Measurements from ENCODE around the gene TRIM17. TPM values are rescaled to one million over a fixed set of nuclear protein-coding genes. Genes with fewer than 3 reads are reported as not detected.

The TRIM17 gene
- total and polyA plus RNA-seq, 3 donors from 2014 or later = 21.4 to 37.4 (median 33.6) TPM

DNA sequence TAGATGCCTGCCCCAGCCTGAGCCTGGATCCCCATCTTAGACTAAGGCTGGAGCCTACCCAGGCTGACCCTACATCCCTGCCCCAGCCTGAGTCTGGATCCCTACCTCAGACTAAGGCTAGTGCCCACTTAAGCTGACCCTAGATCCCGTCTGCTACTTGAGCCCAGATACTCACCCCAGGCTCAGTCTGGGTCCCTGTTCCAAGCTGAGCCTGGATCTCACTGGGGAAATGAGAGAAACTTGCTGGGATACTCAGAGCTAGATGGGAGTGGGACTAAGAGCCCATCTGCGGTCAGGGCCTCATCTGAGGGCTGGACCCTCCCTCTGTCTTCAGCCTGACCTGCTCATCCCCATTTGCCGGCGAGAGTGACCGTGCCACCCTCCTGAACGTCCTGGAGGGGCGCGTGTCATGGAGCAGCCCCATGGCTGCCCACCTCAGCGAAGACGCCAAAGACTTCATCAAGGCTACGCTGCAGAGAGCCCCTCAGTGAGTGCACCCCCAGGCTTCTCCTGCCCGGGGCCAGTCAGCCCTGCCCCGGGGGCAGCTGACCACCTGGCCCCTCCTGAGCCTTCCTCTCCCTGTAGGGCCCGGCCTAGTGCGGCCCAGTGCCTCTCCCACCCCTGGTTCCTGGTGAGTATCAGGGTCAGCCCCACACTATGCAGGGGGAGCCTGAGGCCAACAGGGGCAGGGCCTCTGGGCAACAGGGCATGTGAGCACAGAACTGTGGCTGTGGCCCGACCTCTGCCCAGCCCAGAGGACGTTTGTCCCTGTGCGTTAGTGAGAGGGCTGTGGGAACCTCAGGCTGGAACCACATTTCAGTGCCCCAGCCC lies 46.8 kb downstream of the TRIM17 start:
- no peaks in the 10 kb centered on the region for H3K27me3 ChIP-seq
- no peaks in the 10 kb centered on the region for H3K36me3 ChIP-seq (ENCODE audit: low read depth, missing control alignments)
- TF ChIP-seq, protein P1, sequence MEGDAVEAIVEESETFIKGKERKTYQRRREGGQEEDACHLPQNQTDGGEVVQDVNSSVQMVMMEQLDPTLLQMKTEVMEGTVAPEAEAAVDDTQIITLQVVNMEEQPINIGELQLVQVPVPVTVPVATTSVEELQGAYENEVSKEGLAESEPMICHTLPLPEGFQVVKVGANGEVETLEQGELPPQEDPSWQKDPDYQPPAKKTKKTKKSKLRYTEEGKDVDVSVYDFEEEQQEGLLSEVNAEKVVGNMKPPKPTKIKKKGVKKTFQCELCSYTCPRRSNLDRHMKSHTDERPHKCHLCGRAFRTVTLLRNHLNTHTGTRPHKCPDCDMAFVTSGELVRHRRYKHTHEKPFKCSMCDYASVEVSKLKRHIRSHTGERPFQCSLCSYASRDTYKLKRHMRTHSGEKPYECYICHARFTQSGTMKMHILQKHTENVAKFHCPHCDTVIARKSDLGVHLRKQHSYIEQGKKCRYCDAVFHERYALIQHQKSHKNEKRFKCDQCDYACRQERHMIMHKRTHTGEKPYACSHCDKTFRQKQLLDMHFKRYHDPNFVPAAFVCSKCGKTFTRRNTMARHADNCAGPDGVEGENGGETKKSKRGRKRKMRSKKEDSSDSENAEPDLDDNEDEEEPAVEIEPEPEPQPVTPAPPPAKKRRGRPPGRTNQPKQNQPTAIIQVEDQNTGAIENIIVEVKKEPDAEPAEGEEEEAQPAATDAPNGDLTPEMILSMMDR (IDR thresholded peaks at IDR 0.05) = no peak
- no peak for TF ChIP-seq POLR2A (IDR thresholded peaks at IDR 0.05)
- WGBS, 2 donors = 90 to 94% methylated on average over 1 to 18 of the region's 18 CpGs
- H3K4me1 ChIP-seq = peaks cover 31% of the 10 kb centered on the region
- no peak overlapping the region for H3K27ac ChIP-seq
- no peaks in the 10 kb centered on the region for H3K9me3 ChIP-seq
- intact Hi-C loops (cut with DNase I; ENCODE audit: low total_unique reads) = no loop called here
- no peak for DNase-seq
- H3K4me3 ChIP-seq = no peak overlapping the region

- intact Hi-C loops (cut with DNase I; ENCODE audit: low total_unique reads) = no loop called here
- TF ChIP-seq POLR2A (IDR thresholded peaks at IDR 0.05) = no peak
- TF ChIP-seq, protein P1 (IDR thresholded peaks at IDR 0.05) = no peak
- DNase-seq = peak; percentile 55
- 62 to 88% methylated on average over 7 to 15 of the region's 15 CpGs for WGBS, 2 donors
- no peak overlapping the region for H3K4me3 ChIP-seq
- H3K9me3 ChIP-seq = no peaks in the 10 kb centered on the region
- no peaks in the 10 kb centered on the region for H3K27me3 ChIP-seq
- H3K27ac ChIP-seq = no peak overlapping the region
- H3K36me3 ChIP-seq (ENCODE audit: low read depth, missing control alignments) = no peaks in the 10 kb centered on the region
- H3K4me1 ChIP-seq = peaks cover 26% of the 10 kb centered on the region
Observed at GRCh38 chr1:228368801-228369607, 47.7 kb downstream of the TRIM17 start.

GRCh38 chr1:228367798-228368791 lies 48.6 kb downstream of the TRIM17 start:
- Histone ChIP-seq H3K4me1 (peaks cover 20% of the 10 kb centered on the region), H3K4me3 (no peak overlapping the region), H3K27ac (no peak overlapping the region), H3K9me3 (no peaks in the 10 kb centered on the region), H3K36me3 (ENCODE audit: low read depth, missing control alignments) (no peaks in the 10 kb centered on the region), H3K27me3 (no peaks in the 10 kb centered on the region)
- no peak for DNase-seq
- no peak for TF ChIP-seq POLR2A (IDR thresholded peaks at IDR 0.05)
- TF ChIP-seq, protein P1 (IDR thresholded peaks at IDR 0.05) = no peak
- WGBS, 2 donors = 57 to 75% methylated on average over 12 to 25 of the region's 25 CpGs
- intact Hi-C loops (cut with DNase I; ENCODE audit: low total_unique reads) = no loop called here

GRCh38 chr1:228366866-228367741 lies 49.6 kb downstream of the TRIM17 start:
- Histone ChIP-seq H3K36me3 (ENCODE audit: low read depth, missing control alignments) (no peaks in the 10 kb centered on the region), H3K9me3 (no peaks in the 10 kb centered on the region), H3K4me3 (no peak overlapping the region), H3K4me1 (peaks cover 14% of the 10 kb centered on the region), H3K27me3 (no peaks in the 10 kb centered on the region), H3K27ac (no peak overlapping the region)
- TF ChIP-seq POLR2A (IDR thresholded peaks at IDR 0.05) = no peak
- TF ChIP-seq, protein P1 (IDR thresholded peaks at IDR 0.05) = no peak
- intact Hi-C loops (cut with DNase I; ENCODE audit: low total_unique reads) = no loop called here
- 73 to 74% methylated on average over 14 to 15 of the region's 24 CpGs for WGBS, 2 donors
- DNase-seq = peak; percentile 35

Data from testis (tissue), 3 donors.